ENCODE data around the gene RAMP1.

RAMP1 gene

GRCh38 chr2:237913193-237913917, 53.9 kb downstream of the RAMP1 start:
- DNase-seq (ENCODE audit: low read depth in 4 of 4, low spot score in 1 of 4) = no peak

- DNase-seq (ENCODE audit: low read depth in 4 of 4, low spot score in 1 of 4) = no peak
Observed at GRCh38 chr2:237915576-237915975, 56.2 kb downstream of the RAMP1 start.

- DNase-seq (ENCODE audit: low read depth in 4 of 4, low spot score in 1 of 4) = no peak
Observed at GRCh38 chr2:237916296-237916695, 56.9 kb downstream of the RAMP1 start.

GRCh38 chr2:237917696-237918374, 58.4 kb downstream of the RAMP1 start:
- no peak for DNase-seq (ENCODE audit: low read depth in 4 of 4, low spot score in 1 of 4)

- no peak for DNase-seq (ENCODE audit: low read depth in 4 of 4, low spot score in 1 of 4)
Observed at GRCh38 chr2:237919593-237919992, 60.2 kb downstream of the RAMP1 start.

GRCh38 chr2:237920673-237921072, 61.2 kb downstream of the RAMP1 start:
- DNase-seq (ENCODE audit: low read depth in 4 of 4, low spot score in 1 of 4) = no peak

- DNase-seq (ENCODE audit: low read depth in 4 of 4, low spot score in 1 of 4) = no peak
Observed at GRCh38 chr2:237921967-237922492, 62.6 kb downstream of the RAMP1 start.

GRCh38 chr2:237922641-237923361, 63.4 kb downstream of the RAMP1 start:
- DNase-seq (ENCODE audit: low read depth in 4 of 4, low spot score in 1 of 4) = no peak

GRCh38 chr2:237923481-237924163, 64.2 kb downstream of the RAMP1 start:
- peak; percentile 63 to 74 (median 66) for DNase-seq (ENCODE audit: low read depth in 4 of 4, low spot score in 1 of 4)

GRCh38 chr2:237924164-237924534, 64.7 kb downstream of the RAMP1 start:
- DNase-seq (ENCODE audit: low read depth in 4 of 4, low spot score in 1 of 4) = no peak

GRCh38 chr2:237927135-237927534, 67.7 kb downstream of the RAMP1 start:
- DNase-seq (ENCODE audit: low read depth in 4 of 4, low spot score in 1 of 4) = no peak

- DNase-seq (ENCODE audit: low read depth in 4 of 4, low spot score in 1 of 4) = no peak
Observed at GRCh38 chr2:237927986-237928385, 68.6 kb downstream of the RAMP1 start.

GRCh38 chr2:237929979-237930378, 70.6 kb downstream of the RAMP1 start:
- DNase-seq (ENCODE audit: low read depth in 4 of 4, low spot score in 1 of 4) = no peak

- no peak for DNase-seq (ENCODE audit: low read depth in 4 of 4, low spot score in 1 of 4)
Observed at GRCh38 chr2:237931205-237931721, 71.8 kb downstream of the RAMP1 start.

- no peak for DNase-seq (ENCODE audit: low read depth in 4 of 4, low spot score in 1 of 4)
Observed at GRCh38 chr2:237932731-237933131, 73.3 kb downstream of the RAMP1 start.

- no peak for DNase-seq (ENCODE audit: low read depth in 4 of 4, low spot score in 1 of 4)
Observed at GRCh38 chr2:237934186-237934585, 74.8 kb downstream of the RAMP1 start.

GRCh38 chr2:237935740-237936452, 76.5 kb downstream of the RAMP1 start:
- DNase-seq (ENCODE audit: low read depth in 4 of 4, low spot score in 1 of 4) = no peak

- no peak for DNase-seq (ENCODE audit: low read depth in 4 of 4, low spot score in 1 of 4)
Observed at GRCh38 chr2:237939251-237939650, 79.8 kb downstream of the RAMP1 start.

GRCh38 chr2:237940828-237941227, 81.4 kb downstream of the RAMP1 start:
- no peak for DNase-seq (ENCODE audit: low read depth in 4 of 4, low spot score in 1 of 4)

- no peak for DNase-seq (ENCODE audit: low read depth in 4 of 4, low spot score in 1 of 4)
Observed at GRCh38 chr2:237941239-237941638, 81.8 kb downstream of the RAMP1 start.
